ENCODE measurements around the gene COG4.

Gene COG4

GRCh38 chr16:70495425-70496182 lies 27.8 kb downstream of the COG4 start:
- no peak overlapping the region for H3K4me3 ChIP-seq (ENCODE audit: low read depth, low read length)
- DNase-seq (ENCODE audit: low read depth) = no peak
- TF ChIP-seq CTCF (IDR thresholded peaks at IDR 0.05; ENCODE audit: control insufficient read depth, extremely low read depth, insufficient read depth) = no peak

DNA sequence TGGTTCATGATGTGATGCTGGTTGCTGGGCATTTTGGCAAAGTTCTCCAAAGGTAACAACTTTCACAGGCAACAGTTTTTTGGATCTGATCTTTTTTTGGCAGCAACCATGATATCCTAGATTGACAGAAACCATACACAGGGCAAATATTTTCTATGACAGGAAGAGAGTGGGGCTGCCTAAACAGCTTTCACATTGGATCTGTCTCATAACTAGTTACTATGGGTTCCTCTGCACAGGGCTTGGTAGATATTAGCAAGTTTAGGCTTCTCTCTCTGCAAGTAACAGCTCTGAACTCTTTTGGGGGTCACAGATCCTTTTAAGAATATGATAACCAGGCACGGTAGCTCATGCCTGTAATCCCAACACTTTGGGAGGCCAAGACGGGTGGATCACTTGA lies 28.6 kb downstream of the COG4 start:
- DNase-seq (ENCODE audit: low read depth) = no peak
- H3K4me3 ChIP-seq (ENCODE audit: low read depth, low read length) = no peak overlapping the region
- no peak for TF ChIP-seq CTCF (IDR thresholded peaks at IDR 0.05; ENCODE audit: control insufficient read depth, extremely low read depth, insufficient read depth)

DNA sequence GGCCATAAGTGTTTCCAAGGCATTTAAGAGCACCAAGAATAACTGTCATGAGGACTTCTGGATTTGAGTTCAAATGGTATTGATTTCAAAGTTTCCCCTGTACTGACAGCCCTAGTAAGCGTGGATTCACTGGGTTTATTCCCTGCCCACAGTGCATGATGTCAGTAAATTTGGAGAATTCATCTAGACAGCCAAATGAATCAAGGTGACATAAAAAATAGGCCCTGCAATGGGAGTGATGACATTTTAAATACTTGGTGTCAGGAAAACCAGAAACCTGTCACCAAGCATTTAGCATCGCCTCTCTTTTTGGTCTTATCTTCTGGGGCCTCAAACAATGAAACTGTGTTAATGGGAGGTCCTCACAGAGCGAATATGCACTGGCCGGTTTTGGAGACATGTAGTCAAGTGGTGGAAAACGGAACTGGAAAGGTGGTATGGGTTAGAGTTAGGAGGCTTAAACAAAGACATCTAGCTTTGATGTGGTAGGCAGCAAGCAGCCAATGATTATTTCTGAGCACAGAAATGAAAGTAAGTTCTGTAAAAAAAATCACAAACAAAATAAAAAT lies 29.1 kb downstream of the COG4 start:
- no peak for DNase-seq (ENCODE audit: low read depth)
- no peak overlapping the region for H3K4me3 ChIP-seq (ENCODE audit: low read depth, low read length)
- TF ChIP-seq CTCF (IDR thresholded peaks at IDR 0.05; ENCODE audit: control insufficient read depth, extremely low read depth, insufficient read depth) = no peak

DNA sequence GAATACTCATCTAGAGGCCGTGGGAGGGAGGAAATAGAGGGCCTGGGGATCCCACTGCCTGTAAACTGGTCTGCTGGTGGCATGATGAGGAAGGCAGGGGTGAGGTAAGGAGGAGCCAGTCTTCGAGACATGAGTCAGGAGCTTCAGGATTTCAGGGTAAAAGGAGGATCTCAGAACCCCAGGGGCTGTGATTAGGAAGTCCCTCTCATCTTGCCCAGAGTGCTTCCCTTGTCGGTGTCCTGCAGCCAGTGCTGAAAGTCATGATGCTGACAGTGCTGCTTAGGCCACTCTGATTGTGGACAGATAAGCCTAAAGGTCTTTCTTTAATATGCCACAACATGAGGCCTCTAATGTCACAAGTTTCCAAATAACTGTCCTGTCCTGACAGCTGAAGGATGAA lies 29.6 kb downstream of the COG4 start:
- H3K4me3 ChIP-seq (ENCODE audit: low read depth, low read length) = no peak overlapping the region
- DNase-seq (ENCODE audit: low read depth) = no peak

GRCh38 chr16:70490261-70490660 lies 33.1 kb downstream of the COG4 start:
- H3K4me3 ChIP-seq (ENCODE audit: low read depth, low read length) = no peak overlapping the region
- no peak for DNase-seq (ENCODE audit: low read depth)
- no peak for TF ChIP-seq CTCF (IDR thresholded peaks at IDR 0.05; ENCODE audit: control insufficient read depth, extremely low read depth, insufficient read depth)

More for the DNA sequence above, 29.6 kb downstream of the COG4 start:
- no peak for TF ChIP-seq CTCF (IDR thresholded peaks at IDR 0.05; ENCODE audit: control insufficient read depth, extremely low read depth, insufficient read depth)

DNA sequence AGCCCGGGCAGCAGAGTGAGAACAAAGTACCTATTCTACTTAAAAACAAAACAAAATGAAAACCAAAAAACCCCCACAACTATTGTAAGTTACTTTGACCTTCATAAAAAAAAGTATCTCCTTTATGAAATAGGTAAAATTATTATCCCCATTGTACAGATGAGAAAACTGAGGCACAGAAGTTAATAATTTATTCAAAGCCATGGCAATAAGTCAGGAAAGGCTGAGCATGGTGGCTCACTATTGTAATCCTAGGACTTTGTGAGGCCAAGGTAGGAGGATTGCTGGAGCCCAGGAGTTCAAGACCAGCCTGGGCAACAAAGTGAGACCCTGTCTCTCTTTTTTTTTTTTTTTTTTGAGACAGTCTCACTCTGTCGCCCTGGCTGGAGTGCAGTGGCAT lies 38.5 kb downstream of the COG4 start:
- no peak for DNase-seq (ENCODE audit: low read depth)
- H3K4me3 ChIP-seq (ENCODE audit: low read depth, low read length) = no peak overlapping the region
- TF ChIP-seq CTCF (IDR thresholded peaks at IDR 0.05; ENCODE audit: control insufficient read depth, extremely low read depth, insufficient read depth) = no peak

DNA sequence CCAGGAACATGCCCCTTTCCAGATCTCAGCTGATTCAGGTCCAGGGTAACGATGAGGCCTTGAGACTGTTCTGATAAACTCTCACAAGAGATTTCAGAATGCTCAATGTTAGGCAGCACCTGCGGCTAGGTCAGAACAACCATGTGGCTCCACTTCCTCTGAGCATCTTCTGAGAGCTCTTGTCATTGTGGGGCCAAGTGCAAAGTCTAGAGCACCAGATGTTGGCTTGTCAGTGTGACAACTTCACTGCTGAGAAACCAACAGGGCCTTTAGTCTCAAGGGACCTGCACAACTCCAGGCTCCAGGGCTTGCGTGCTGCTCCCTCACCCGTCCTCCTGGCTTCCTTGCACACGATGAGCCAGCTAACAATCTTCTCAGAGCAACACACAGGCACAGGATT lies 39.9 kb downstream of the COG4 start:
- TF ChIP-seq CTCF (IDR thresholded peaks at IDR 0.05; ENCODE audit: control insufficient read depth, extremely low read depth, insufficient read depth) = no peak
- no peak overlapping the region for H3K4me3 ChIP-seq (ENCODE audit: low read depth, low read length)

More for the DNA sequence above, 39.9 kb downstream of the COG4 start:
- no peak for DNase-seq (ENCODE audit: low read depth)

All from LNCaP clone FGC (cell line).